K562 (cell line): Measurements from ENCODE around the gene CACNG1. TPM values are rescaled to one million over a fixed set of nuclear protein-coding genes. Genes with fewer than 3 reads are reported as not detected.

Experiments used
- ATAC-seq: fragments of 200-7000 bp; cut with Tn5 transposase; 3 replicates; pipeline ENCODE4 v1.9.1; 2020; ENCODE audit warnings: moderate library complexity
- BruUV-seq: library from RNA; stranded (reverse); fragments of 400-500 nt; replicated peaks from 2 replicates; lab custom pipeline; 2021; lab: Mats Ljungman, UMichigan
- CTCF ChIA-PET: fragments of 300-600 bp; formaldehyde crosslinking; extraction: SDS; loops from one replicate; lab custom pipeline; 2021; ENCODE audit warnings: low intra/inter-chr PET ratio; lab: Yijun Ruan, JAX
- POLR2A ChIA-PET: fragments of 300-600, 350-650 bp; sonication (Branson Sonifier 250); formaldehyde crosslinking; extraction: SDS; loops from one replicate; lab custom pipeline; 2021; ENCODE audit warnings: antibody characterized with exemption, inconsistent platforms; lab: Yijun Ruan, JAX
- DNase-seq, 4 experiments: peaks; one replicate each; pipeline versions ENCODE4 v3.0.0 to v3.0.0-alpha.2; 2011 to 2018; ENCODE audit warnings: low spot score in 3 of 4, mixed read lengths in 3 of 4; ENCODE audit errors: extremely low read depth in 1 of 4
- FAIRE-seq: peaks from 2 replicates; lab custom pipeline; 2011; peaks lifted over from hg19 to GRCh38; lab: Jason Lieb, UNC
- H2AFZ ChIP-seq: 2 replicates; pipeline ENCODE4 v1.6.0; 2011; ENCODE audit warnings: low read depth, low read length, control low read depth, inconsistent platforms
- H3K27ac ChIP-seq: fragments of 200-600 bp; 3 replicates; pipeline ENCODE4 v1.8.0; 2011; ENCODE audit warnings: low read depth, mild to moderate bottlenecking, control low read depth, inconsistent platforms, low read length, moderate library complexity, mixed read lengths; ENCODE audit errors: extremely low read depth
- H3K27me3 ChIP-seq, 2 experiments: fragments of 300-600 bp in 1 of 2; 2 replicates in 1 of 2; 3 replicates in 1 of 2; pipeline versions ENCODE4 v1.6.0 to v1.8.0; 2011; ENCODE audit warnings: inconsistent platforms in 2 of 2, low read length in 2 of 2, mild to moderate bottlenecking in 1 of 2, mixed read lengths in 1 of 2, moderate library complexity in 1 of 2; ENCODE audit not compliant: control insufficient read depth in 2 of 2, insufficient read depth in 2 of 2
- H3K36me3 ChIP-seq: fragments of 300-600 bp; 3 replicates; pipeline ENCODE4 v1.8.0; 2011; ENCODE audit warnings: mild to moderate bottlenecking, low read length, inconsistent platforms; ENCODE audit not compliant: control insufficient read depth, insufficient read depth
- H3K4me1 ChIP-seq, 2 experiments: fragments of 200-600 bp in 1 of 2; replicated peaks in 1 of 2; 2 replicates in 1 of 2; 3 replicates in 1 of 2; pipeline versions ENCODE4 v1.5.1 to v1.8.0; 2011; ENCODE audit warnings: inconsistent platforms in 2 of 2, low read length in 2 of 2, mild to moderate bottlenecking in 1 of 2, mixed read lengths in 1 of 2, moderate library complexity in 1 of 2; ENCODE audit not compliant: control insufficient read depth in 2 of 2, insufficient read depth in 2 of 2
- H3K4me2 ChIP-seq: 2 replicates; pipeline ENCODE4 v1.6.1; 2011; ENCODE audit warnings: low read length, control low read depth, inconsistent platforms, mixed read lengths; ENCODE audit not compliant: insufficient read depth
- H3K4me3 ChIP-seq: fragments of 200-600 bp; sonication (generic), shearing (Covaris generic); 2 replicates; pipeline ENCODE4 v1.5.1; 2016; ENCODE audit warnings: control low read depth, inconsistent platforms
- H3K79me2 ChIP-seq: fragments of 200-600 bp; 3 replicates; pipeline ENCODE4 v1.8.0; 2011; ENCODE audit warnings: low read length, inconsistent platforms; ENCODE audit not compliant: control insufficient read depth, insufficient read depth
- H3K9ac ChIP-seq, 2 experiments: 2 replicates each; pipeline versions ENCODE4 v1.6.0 to v1.6.1; 2011; ENCODE audit warnings: low read depth in 2 of 2, low read length in 2 of 2, control low read depth in 1 of 2, inconsistent platforms in 1 of 2, mild to moderate bottlenecking in 1 of 2, mixed read lengths in 1 of 2; ENCODE audit not compliant: insufficient read depth in 1 of 2
- H3K9me1 ChIP-seq: one replicate; pipeline ENCODE4 v1.6.0; 2011; ENCODE audit warnings: inconsistent platforms, mild to moderate bottlenecking, low read length, moderate library complexity; ENCODE audit not compliant: control insufficient read depth, insufficient read depth
- H3K9me3 ChIP-seq: replicated peaks from 2 replicates; pipeline ENCODE4 v1.5.1; 2011; ENCODE audit warnings: low read depth, low read length, inconsistent platforms; ENCODE audit not compliant: control insufficient read depth, insufficient read depth
- H4K20me1 ChIP-seq: replicated peaks from 2 replicates; pipeline ENCODE4 v1.6.1; 2011; ENCODE audit warnings: low read length, inconsistent platforms, mixed read lengths; ENCODE audit not compliant: control insufficient read depth, insufficient read depth
- CEBPG ChIP-seq, 3 experiments: fragments of 200-800 bp in 1 of 3; sonication (Bioruptor generic) in 1 of 3; sonication (generic) in 1 of 3; formaldehyde crosslinking in 1 of 3; IDR thresholded peaks in 2 of 3; conservative IDR thresholded peaks in 1 of 3; 2 replicates each; pipeline versions ENCODE4 v1.6.1 to v1.8.0; 2016 to 2022; ENCODE audit warnings: missing compliant biosample characterization in 2 of 3, missing genetic modification characterization in 2 of 3, mild to moderate bottlenecking in 1 of 3, missing genetic modification reagents in 1 of 3
- KDM4B ChIP-seq, 2 experiments: fragments of 450-650 bp in 1 of 2; sonication (generic) in 1 of 2; IDR thresholded peaks; 2 replicates each; pipeline ENCODE4 v1.6.1; 2016 to 2017; ENCODE audit warnings: borderline replicate concordance in 2 of 2, antibody characterized with exemption in 1 of 2, low read depth in 1 of 2, mild to moderate bottlenecking in 1 of 2
- NELFE ChIP-seq: IDR thresholded peaks from 2 replicates; pipeline ENCODE4 v1.6.1; 2011; ENCODE audit warnings: mild to moderate bottlenecking; ENCODE audit not compliant: insufficient read depth, insufficient read length
- NR2C2 ChIP-seq, 2 experiments: fragments of 200-800 bp in 1 of 2; sonication (Bioruptor generic) in 1 of 2; sonication (generic) in 1 of 2; formaldehyde crosslinking in 1 of 2; IDR thresholded peaks; 2 replicates each; pipeline versions ENCODE4 v1.6.1 to v1.8.0; 2016 to 2022; ENCODE audit warnings: mild to moderate bottlenecking in 1 of 2, missing compliant biosample characterization in 1 of 2, missing genetic modification characterization in 1 of 2, missing genetic modification reagents in 1 of 2
- NR2F6 ChIP-seq: fragments of 450-650 bp; formaldehyde crosslinking; IDR thresholded peaks from 2 replicates; pipeline ENCODE4 v1.4.0; 2020; ENCODE audit warnings: mild to moderate bottlenecking
- RREB1 ChIP-seq: fragments of 250-450 bp; sonication (Bioruptor Pico); IDR thresholded peaks from 2 replicates; pipeline ENCODE4 v1.4.0; 2020
- WGBS: fragments of 100-300 bp; shearing (Covaris generic); methylation state at CpG from one replicate; pipeline ENCODE4 v1.1.6; 2016; ENCODE audit warnings: low coverage, mixed read lengths; ENCODE audit not compliant: insufficient coverage; ENCODE audit errors: missing lambda C conversion rate; 5-methylcytosine and 5-hydroxymethylcytosine counted together
- in situ Hi-C: fragments of 300-500 bp; cut with MboI; formaldehyde crosslinking; loops from 4 replicates; pipeline ENCODE4 v1.15.0; 2018; ENCODE audit warnings: inconsistent platforms, mixed read lengths
- intact Hi-C: fragments of 100-400 bp; cut with micrococcal nuclease; formaldehyde crosslinking; loops from 2 replicates; pipeline ENCODE4 v1.14.2; 2022
- polyA plus RNA-seq, 8 experiments: library from polyadenylated mRNA; depleted of rRNA in 4 of 8; stranded (reverse) in 5 of 8; unstranded in 3 of 8; fragments of >200 nt; fragmentation: Nextera tagmentation in 2 of 8; fragmentation: Illumina TruSeq in 1 of 8; extraction: Ambion mirVana in 2 of 8; extraction: Trizol in 1 of 8; gene quantifications; 2 replicates each; pipeline versions ENCODE4 v1.2.1 to v1.2.3, GENCODE V29; 2011 to 2014; ENCODE audit warnings: inconsistent platforms in 1 of 8, missing spikeins in 1 of 8
- total RNA-seq, 7 experiments: library from RNA; depleted of rRNA in 6 of 7; stranded (reverse); fragments of >200 nt in 6 of 7; fragmentation: Illumina TruSeq in 2 of 7; extraction: Trizol in 2 of 7; gene quantifications; 2 replicates each; pipeline versions ENCODE4 v1.2.1 to v1.2.3, GENCODE V29; 2011 to 2021; ENCODE audit warnings: low replicate concordance in 1 of 7

CACNG1 gene
- total and polyA plus RNA-seq, 9 of the 15 experiments (the other 6 are each of a cell fraction or from before 2014, with no cell fraction given), result not detected

DNA sequence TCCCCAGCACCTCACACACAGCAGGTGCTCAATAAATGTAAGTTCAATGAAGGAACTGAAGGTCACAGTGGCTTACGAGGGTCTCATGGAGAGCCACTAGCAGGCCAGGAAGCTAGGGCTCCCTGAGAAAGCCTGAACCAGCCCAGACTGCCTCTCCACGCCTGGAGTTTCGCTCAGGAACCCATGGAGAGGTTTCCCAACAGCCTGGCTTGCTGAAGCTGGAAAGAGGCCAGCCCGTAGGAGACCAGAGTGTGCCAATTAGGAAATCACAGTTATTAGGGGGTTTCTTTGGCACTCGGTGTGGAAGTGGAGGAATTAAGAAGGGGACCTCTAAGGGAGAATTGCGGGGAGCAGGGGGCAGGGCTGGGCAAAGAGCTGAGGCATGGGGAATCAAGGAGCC, 36.3 kb upstream of the CACNG1 start:
- in situ Hi-C loops, result no loop called here
- no peak for FAIRE-seq
- ATAC-seq, result no peak
- WGBS, result 0% methylated on average over 5 of the region's 6 CpGs
- Histone ChIP-seq H2AFZ (no peak overlapping the region), H3K27ac (no peak overlapping the region), H4K20me1 (no peaks in the 10 kb centered on the region), H3K9me1 (no peaks in the 10 kb centered on the region), H3K36me3 (no peaks in the 10 kb centered on the region)
- no peak for DNase-seq
- TF ChIP-seq KDM4B (IDR thresholded peaks at IDR 0.05; ENCODE audit: borderline replicate concordance in 2 of 2, low read depth in 1 of 2), result no peak
- no peak for TF ChIP-seq NR2F6 (CRISPR knock-in tag)
- TF ChIP-seq CEBPG (CRISPR knock-in tag; IDR thresholded peaks at IDR 0.05), result no peak
- TF ChIP-seq CEBPG (tag; conservative IDR thresholded peaks at IDR 0.05 in 1 of 2, IDR thresholded peaks at IDR 0.05 in 1 of 2), result no peak
- no peak for TF ChIP-seq RREB1 (CRISPR knock-in tag)
- no peak for TF ChIP-seq NR2C2 (CRISPR knock-in tag; IDR thresholded peaks at IDR 0.05)
- no peak for TF ChIP-seq NR2C2 (tag; IDR thresholded peaks at IDR 0.05)
- no peak for TF ChIP-seq NELFE
- TF ChIP-seq, all 486 proteins: peak for 0
- CTCF ChIA-PET, result no interaction called here
- no peaks in the 10 kb centered on the region for H3K9me3 ChIP-seq
- H3K4me1 ChIP-seq, result no peaks in the 10 kb centered on the region
- no peak overlapping the region for H3K9ac ChIP-seq
- H3K79me2 ChIP-seq, result no peaks in the 10 kb centered on the region
- POLR2A ChIA-PET, result no interaction called here
- H3K4me2 ChIP-seq, result no peak overlapping the region
- peaks cover 28 to 63% of the 10 kb centered on the region in 2 experiments; a peak in 3 of 5 replicates for H3K27me3 ChIP-seq
- no TSS peak for BruUV-seq
- intact Hi-C loops, result no loop called here
- no peak overlapping the region for H3K4me3 ChIP-seq
